ENCODE data around the gene SLC5A12. TPM values are rescaled to one million over a fixed set of nuclear protein-coding genes. Genes with fewer than 3 reads are reported as not detected.

Gene SLC5A12
- total RNA-seq, 1 experiment from 2014 or later: not detected

- H3K36me3 ChIP-seq (ENCODE audit: low read depth, low read length): no peaks in the 10 kb centered on the region
- H3K9me3 ChIP-seq (ENCODE audit: low read length): no peaks in the 10 kb centered on the region
- H2AFZ ChIP-seq (ENCODE audit: low read length): no peak overlapping the region
- no peaks in the 10 kb centered on the region for H4K20me1 ChIP-seq (ENCODE audit: low read length)
- POLR2A ChIA-PET (ENCODE audit: unreplicated experiment): no interaction called here
- no TSS peak for BruUV-seq (replicated peaks)
- no peak for DNase-seq
- no peaks in the 10 kb centered on the region for H3F3A ChIP-seq (ENCODE audit: low read length, unreplicated experiment)
- CTCF ChIA-PET: no interaction called here
- no peaks in the 10 kb centered on the region for H3K27me3 ChIP-seq (ENCODE audit: low read length)
- H3K4me2 ChIP-seq (ENCODE audit: low read length): no peak overlapping the region
- TF ChIP-seq EZH2 (IDR thresholded peaks at IDR 0.05; ENCODE audit: low read length, unreplicated experiment) (no peak), EZH2phosphoT487 (IDR thresholded peaks at IDR 0.05; ENCODE audit: borderline replicate concordance, low read length) (no peak), CTCF (conservative IDR thresholded peaks at IDR 0.05; ENCODE audit: low read depth, low read length) (no peak)
- intact Hi-C loops (cut with micrococcal nuclease): no loop called here
- no peak overlapping the region for H3K4me3 ChIP-seq (ENCODE audit: low read length)
- no peaks in the 10 kb centered on the region for H3K79me2 ChIP-seq (ENCODE audit: low read length)
- ATAC-seq: no peak
- no peaks in the 10 kb centered on the region for H3K4me1 ChIP-seq (ENCODE audit: insufficient read depth, low read length)
- no peaks in the 10 kb centered on the region for H3K9me2 ChIP-seq (replicated peaks; ENCODE audit: low read length)
- no peak overlapping the region for H3K27ac ChIP-seq (ENCODE audit: low read length)
- H3K9ac ChIP-seq (ENCODE audit: low read length): no peak overlapping the region
These were observed 17.6 kb downstream of the SLC5A12 start for GRCh38 chr11:26704249-26704648.

GRCh38 chr11:26703411-26704191 is 18.3 kb downstream of the SLC5A12 start:
- Histone ChIP-seq H3K27me3 (ENCODE audit: low read length) (no peaks in the 10 kb centered on the region), H3K4me3 (ENCODE audit: low read length) (no peak overlapping the region), H4K20me1 (ENCODE audit: low read length) (no peaks in the 10 kb centered on the region), H3K9ac (ENCODE audit: low read length) (no peak overlapping the region), H3F3A (ENCODE audit: low read length, unreplicated experiment) (no peaks in the 10 kb centered on the region), H3K4me2 (ENCODE audit: low read length) (no peak overlapping the region), H3K36me3 (ENCODE audit: low read depth, low read length) (no peaks in the 10 kb centered on the region), H3K9me3 (ENCODE audit: low read length) (no peaks in the 10 kb centered on the region), H3K4me1 (ENCODE audit: insufficient read depth, low read length) (no peaks in the 10 kb centered on the region), H3K27ac (ENCODE audit: low read length) (no peak overlapping the region), H2AFZ (ENCODE audit: low read length) (no peak overlapping the region), H3K79me2 (ENCODE audit: low read length) (no peaks in the 10 kb centered on the region), H3K9me2 (replicated peaks; ENCODE audit: low read length) (no peaks in the 10 kb centered on the region)
- no peak for ATAC-seq
- TF ChIP-seq EZH2 (IDR thresholded peaks at IDR 0.05; ENCODE audit: low read length, unreplicated experiment): no peak
- TF ChIP-seq EZH2phosphoT487 (IDR thresholded peaks at IDR 0.05; ENCODE audit: borderline replicate concordance, low read length): no peak
- no peak for TF ChIP-seq CTCF (conservative IDR thresholded peaks at IDR 0.05; ENCODE audit: low read depth, low read length)
- ChIA-PET CTCF (no interaction called here), POLR2A (ENCODE audit: unreplicated experiment) (no interaction called here)
- no peak for DNase-seq
- intact Hi-C loops (cut with micrococcal nuclease): no loop called here
- BruUV-seq (replicated peaks): no TSS peak

GRCh38 chr11:26702406-26702805 is 19.5 kb downstream of the SLC5A12 start:
- ChIA-PET CTCF (interaction anchor here (0.8 kb wide), 1 partner anchor 50 kb away, joined by 4 read pairs; no protein-coding TSS in a partner anchor), POLR2A (ENCODE audit: unreplicated experiment) (no interaction called here)
- no peak for ATAC-seq
- Histone ChIP-seq H3K27me3 (ENCODE audit: low read length) (no peaks in the 10 kb centered on the region), H3K9ac (ENCODE audit: low read length) (no peak overlapping the region), H4K20me1 (ENCODE audit: low read length) (no peaks in the 10 kb centered on the region), H3K9me2 (replicated peaks; ENCODE audit: low read length) (no peaks in the 10 kb centered on the region), H3K9me3 (ENCODE audit: low read length) (no peaks in the 10 kb centered on the region), H3F3A (ENCODE audit: low read length, unreplicated experiment) (no peaks in the 10 kb centered on the region), H3K36me3 (ENCODE audit: low read depth, low read length) (no peaks in the 10 kb centered on the region), H3K79me2 (ENCODE audit: low read length) (no peaks in the 10 kb centered on the region), H2AFZ (ENCODE audit: low read length) (no peak overlapping the region), H3K4me1 (ENCODE audit: insufficient read depth, low read length) (no peaks in the 10 kb centered on the region), H3K27ac (ENCODE audit: low read length) (no peak overlapping the region), H3K4me3 (ENCODE audit: low read length) (no peak overlapping the region), H3K4me2 (ENCODE audit: low read length) (no peak overlapping the region)
- TF ChIP-seq EZH2 (IDR thresholded peaks at IDR 0.05; ENCODE audit: low read length, unreplicated experiment) (no peak), CTCF (conservative IDR thresholded peaks at IDR 0.05; ENCODE audit: low read depth, low read length) (no peak), EZH2phosphoT487 (IDR thresholded peaks at IDR 0.05; ENCODE audit: borderline replicate concordance, low read length) (no peak)
- intact Hi-C loops (cut with micrococcal nuclease): no loop called here
- no TSS peak for BruUV-seq (replicated peaks)
- DNase-seq: no peak
